Activated naive CD4-positive, alpha-beta T cell treated with anti-CD3 and anti-CD28 coated beads, Interleukin-2, amount 10 ng/mL, durations not matched to agents 7 days and 5 days (primary cell): ENCODE results near the gene GRHL3.

Source experiments
- CTCF ChIA-PET: fragments of 350-600 bp; sonication (Branson Sonifier 250); formaldehyde crosslinking; loops from one replicate; lab custom pipeline; 2021; ENCODE audit warnings: antibody characterized with exemption; lab: Charles Lee
- DNase-seq: peaks from one replicate; pipeline ENCODE4 v3.0.0-alpha.2; 2020
- H3K27ac Mint-ChIP-seq: one replicate; pipeline ENCODE4 v1.8.0; 2021; ENCODE audit warnings: mild to moderate bottlenecking, moderate library complexity, mixed read lengths
- H3K27me3 Mint-ChIP-seq: one replicate; pipeline ENCODE4 v1.8.0; 2021; ENCODE audit warnings: mild to moderate bottlenecking, mixed read lengths
- H3K36me3 Mint-ChIP-seq: one replicate; pipeline ENCODE4 v1.8.0; 2021; ENCODE audit warnings: mixed read lengths
- H3K4me1 Mint-ChIP-seq: one replicate; pipeline ENCODE4 v1.8.0; 2021; ENCODE audit warnings: mixed read lengths
- H3K4me3 Mint-ChIP-seq: one replicate; pipeline ENCODE4 v1.8.0; 2021; ENCODE audit warnings: mild to moderate bottlenecking, moderate library complexity, mixed read lengths
- H3K9me3 Mint-ChIP-seq: one replicate; pipeline ENCODE4 v1.8.0; 2021; ENCODE audit warnings: mixed read lengths

Gene GRHL3

GRCh38 chr1:24366707-24367106 is 47.5 kb downstream of the GRHL3 start:
- no peak for DNase-seq
- H3K27me3 Mint-ChIP-seq: peaks cover 6% of the 10 kb centered on the region
- no peak overlapping the region for H3K4me3 Mint-ChIP-seq
- H3K36me3 Mint-ChIP-seq: no peaks in the 10 kb centered on the region
- no peaks in the 10 kb centered on the region for H3K9me3 Mint-ChIP-seq
- peaks cover 8% of the 10 kb centered on the region for H3K4me1 Mint-ChIP-seq
- no peak overlapping the region for H3K27ac Mint-ChIP-seq
- CTCF ChIA-PET: interaction anchor here (0.7 to 1.5 kb wide), 2 partner anchors 19 to 167 kb away, joined by 3 to 4 read pairs; no protein-coding TSS in a partner anchor

- no peak for DNase-seq
- Mint-ChIP-seq H3K4me1 (peaks cover 8% of the 10 kb centered on the region), H3K9me3 (no peaks in the 10 kb centered on the region), H3K27ac (no peak overlapping the region), H3K36me3 (no peaks in the 10 kb centered on the region), H3K4me3 (no peak overlapping the region), H3K27me3 (peaks cover under 1% of the 10 kb centered on the region)
- CTCF ChIA-PET: no interaction called here
These were observed 50.0 kb downstream of the GRHL3 start for GRCh38 chr1:24369199-24369598.

DNA sequence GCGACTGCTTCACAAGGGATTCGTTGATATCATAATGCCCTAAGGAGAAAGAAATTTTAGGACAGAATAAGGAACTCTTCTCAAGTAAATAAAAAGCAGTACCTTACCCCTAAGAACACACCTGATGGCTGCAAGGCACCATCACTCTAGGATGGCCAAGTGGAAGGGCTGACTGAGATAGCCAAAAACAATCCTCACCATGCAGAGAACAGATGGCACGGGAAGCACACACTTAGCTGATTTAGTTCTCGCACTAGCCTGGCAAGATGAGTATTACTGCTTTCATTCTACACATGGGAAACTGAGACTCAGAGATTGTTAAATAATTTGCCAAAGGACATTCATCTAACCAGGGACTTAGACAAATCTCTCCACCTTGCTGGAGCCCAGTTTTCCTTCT is 50.6 kb downstream of the GRHL3 start:
- H3K4me3 Mint-ChIP-seq: no peak overlapping the region
- CTCF ChIA-PET: no interaction called here
- no peaks in the 10 kb centered on the region for H3K27me3 Mint-ChIP-seq
- H3K27ac Mint-ChIP-seq: no peak overlapping the region
- no peaks in the 10 kb centered on the region for H3K9me3 Mint-ChIP-seq
- H3K36me3 Mint-ChIP-seq: no peaks in the 10 kb centered on the region
- no peak for DNase-seq
- peaks cover 7% of the 10 kb centered on the region for H3K4me1 Mint-ChIP-seq

GRCh38 chr1:24373044-24373443 is 53.9 kb downstream of the GRHL3 start:
- Mint-ChIP-seq H3K27me3 (no peaks in the 10 kb centered on the region), H3K27ac (no peak overlapping the region), H3K9me3 (no peaks in the 10 kb centered on the region), H3K4me3 (no peak overlapping the region), H3K4me1 (no peaks in the 10 kb centered on the region), H3K36me3 (no peaks in the 10 kb centered on the region)
- CTCF ChIA-PET: no interaction called here
- no peak for DNase-seq

DNA sequence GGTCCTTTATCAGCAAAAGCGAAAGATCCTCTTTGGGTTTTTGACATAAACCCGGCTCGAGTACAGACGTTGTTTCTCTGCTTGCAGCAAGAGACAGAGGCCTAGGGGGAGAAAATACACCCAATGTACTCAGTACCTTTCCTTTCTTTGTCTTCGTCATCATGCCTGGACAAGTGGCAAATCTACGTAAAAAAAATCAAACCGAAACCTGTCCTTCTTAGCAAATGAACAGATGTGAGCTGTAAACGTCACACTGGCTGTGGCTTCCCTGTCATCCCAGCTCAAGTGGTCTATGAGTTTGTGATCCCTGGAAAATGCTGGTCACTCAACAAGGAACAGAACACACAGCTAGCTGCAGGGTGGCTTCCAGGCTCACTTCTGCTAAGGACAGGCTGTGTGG is 54.6 kb downstream of the GRHL3 start:
- Mint-ChIP-seq H3K4me1 (no peaks in the 10 kb centered on the region), H3K4me3 (no peak overlapping the region), H3K9me3 (no peaks in the 10 kb centered on the region), H3K27me3 (no peaks in the 10 kb centered on the region), H3K27ac (no peak overlapping the region), H3K36me3 (no peaks in the 10 kb centered on the region)
- CTCF ChIA-PET: no interaction called here
- no peak for DNase-seq

GRCh38 chr1:24374891-24375786 is 56.0 kb downstream of the GRHL3 start:
- Mint-ChIP-seq H3K9me3 (no peaks in the 10 kb centered on the region), H3K36me3 (peaks cover 2% of the 10 kb centered on the region), H3K4me3 (no peak overlapping the region), H3K27ac (no peak overlapping the region), H3K4me1 (no peaks in the 10 kb centered on the region), H3K27me3 (no peaks in the 10 kb centered on the region)
- no peak for DNase-seq
- CTCF ChIA-PET: no interaction called here

DNA sequence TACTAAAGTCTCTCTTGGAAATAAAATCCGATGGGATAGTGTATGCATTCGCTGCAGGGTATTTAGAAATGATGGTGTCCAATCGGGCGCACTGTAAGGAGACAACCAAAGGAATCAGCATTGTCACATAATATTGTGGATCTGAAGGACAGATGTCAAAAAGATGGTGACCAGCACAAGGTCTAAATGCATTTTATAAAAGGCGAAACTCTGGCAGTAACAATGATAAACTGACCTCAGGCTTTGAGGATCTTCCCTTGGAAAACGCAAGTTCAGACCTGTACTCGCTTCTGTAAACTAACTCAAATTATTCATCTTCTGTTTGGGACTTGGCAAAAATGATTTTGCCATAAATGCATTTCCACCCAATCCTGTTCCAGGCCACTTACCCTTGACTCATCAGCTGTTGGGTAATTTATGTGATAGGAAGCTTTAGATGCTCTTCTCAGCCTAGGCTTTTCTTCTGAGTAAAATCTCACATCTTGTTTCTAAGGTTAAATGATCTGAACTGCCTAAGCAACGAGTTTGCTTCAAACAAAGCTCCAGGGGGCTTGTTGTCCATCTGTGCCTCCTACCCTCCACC is 60.7 kb downstream of the GRHL3 start:
- Mint-ChIP-seq H3K9me3 (no peaks in the 10 kb centered on the region), H3K36me3 (peaks cover 6% of the 10 kb centered on the region), H3K27ac (no peak overlapping the region), H3K4me3 (no peak overlapping the region), H3K4me1 (peaks cover 12% of the 10 kb centered on the region), H3K27me3 (no peaks in the 10 kb centered on the region)
- CTCF ChIA-PET: interaction anchor here (11.1 kb wide), 1 partner anchor 180 kb away, joined by 155 read pairs; no protein-coding TSS in a partner anchor
- no peak for DNase-seq

DNA sequence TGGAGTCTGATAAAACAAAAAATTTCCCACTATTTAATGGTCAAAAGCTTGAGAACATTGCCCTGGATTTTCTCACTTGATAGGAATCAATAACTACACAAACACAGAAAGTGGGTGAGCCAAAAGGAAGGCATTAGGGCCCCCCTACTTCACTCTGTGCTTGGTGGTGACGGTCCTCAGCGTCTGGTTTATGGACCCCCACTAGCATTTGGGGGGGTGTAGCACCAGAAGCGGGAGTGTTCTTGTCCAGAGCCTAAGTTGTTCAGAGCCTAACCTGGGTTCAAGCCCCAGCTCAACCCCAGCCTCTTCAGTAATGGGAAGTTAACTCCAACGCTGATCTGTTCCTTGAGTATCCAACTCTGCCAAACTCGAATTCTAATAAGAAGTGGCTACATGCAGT is 61.4 kb downstream of the GRHL3 start:
- DNase-seq: no peak
- Mint-ChIP-seq H3K9me3 (no peaks in the 10 kb centered on the region), H3K4me1 (peaks cover 19% of the 10 kb centered on the region), H3K4me3 (no peak overlapping the region), H3K36me3 (peaks cover 6% of the 10 kb centered on the region), H3K27ac (no peak overlapping the region), H3K27me3 (no peaks in the 10 kb centered on the region)
- CTCF ChIA-PET: interaction anchor here (11.1 kb wide), 1 partner anchor 181 kb away, joined by 155 read pairs; no protein-coding TSS in a partner anchor

DNA sequence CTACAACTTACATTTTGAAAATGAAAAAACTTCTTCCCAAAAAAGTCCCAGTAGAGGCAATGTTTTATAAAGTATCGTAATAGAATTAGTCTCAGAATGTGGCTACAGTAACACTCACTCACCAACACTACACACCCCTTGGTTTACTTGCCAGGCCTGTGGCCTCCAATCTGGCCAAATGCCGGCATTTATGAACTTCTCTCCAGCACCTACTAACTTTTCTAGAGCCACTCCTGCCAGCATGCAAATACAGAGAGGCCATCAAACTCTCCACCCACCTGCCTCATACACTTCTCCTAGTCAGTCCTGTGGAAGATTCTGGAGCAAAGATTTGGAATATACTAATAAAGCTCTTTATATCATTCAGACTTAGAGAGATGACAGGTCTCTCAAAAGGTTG is 62.1 kb downstream of the GRHL3 start:
- Mint-ChIP-seq H3K27ac (no peak overlapping the region), H3K36me3 (peaks cover 6% of the 10 kb centered on the region)
- CTCF ChIA-PET: interaction anchor here (2.0 to 11.1 kb wide), 2 partner anchors 10 to 181 kb away, joined by 7 to 155 read pairs; no protein-coding TSS in a partner anchor

DNA sequence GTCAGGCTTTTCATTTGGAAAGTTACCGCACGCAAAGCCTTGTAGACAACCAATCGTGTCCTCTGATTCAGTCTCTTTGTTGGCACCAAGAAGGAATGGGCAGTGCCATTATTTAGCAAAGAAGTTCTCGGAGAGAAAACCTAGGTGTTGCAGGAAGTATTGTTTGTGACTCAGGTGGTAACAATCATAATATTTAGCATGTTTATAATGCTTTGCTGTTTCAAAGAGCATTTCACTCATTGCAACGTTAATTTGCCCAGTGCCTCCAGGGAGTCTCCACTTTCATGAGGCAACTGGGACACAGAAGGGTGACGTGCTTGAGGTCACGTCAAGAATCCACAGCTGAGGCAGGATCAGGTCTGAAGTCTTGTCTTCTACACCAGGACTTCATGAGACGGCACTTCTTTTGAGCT is 63.0 kb downstream of the GRHL3 start:
- H3K4me1 Mint-ChIP-seq: peaks cover 26% of the 10 kb centered on the region
- no peaks in the 10 kb centered on the region for H3K27me3 Mint-ChIP-seq
- no peak for DNase-seq
- H3K9me3 Mint-ChIP-seq: no peaks in the 10 kb centered on the region
- CTCF ChIA-PET: interaction anchor here (0.7 to 11.1 kb wide), 3 partner anchors 9 to 182 kb away, joined by 3 to 155 read pairs (median 7); no protein-coding TSS in a partner anchor
- H3K36me3 Mint-ChIP-seq: peaks cover 6% of the 10 kb centered on the region
- H3K27ac Mint-ChIP-seq: no peak overlapping the region
- H3K4me3 Mint-ChIP-seq: no peak overlapping the region

More for the DNA sequence above, 62.1 kb downstream of the GRHL3 start:
- Mint-ChIP-seq H3K4me1 (peaks cover 23% of the 10 kb centered on the region), H3K27me3 (no peaks in the 10 kb centered on the region), H3K9me3 (no peaks in the 10 kb centered on the region), H3K4me3 (no peak overlapping the region)
- no peak for DNase-seq

- Mint-ChIP-seq H3K4me3 (no peak overlapping the region), H3K9me3 (no peaks in the 10 kb centered on the region), H3K4me1 (peaks cover 26% of the 10 kb centered on the region), H3K36me3 (peaks cover 6% of the 10 kb centered on the region), H3K27ac (peak overlapping the region; percentile 91), H3K27me3 (no peaks in the 10 kb centered on the region)
- no peak for DNase-seq
- CTCF ChIA-PET: interaction anchor here (1.3 to 11.1 kb wide), 7 partner anchors 10 to 198 kb away, joined by 3 to 155 read pairs (median 9); no protein-coding TSS in a partner anchor
These were observed 64.3 kb downstream of the GRHL3 start for GRCh38 chr1:24383381-24383940.

GRCh38 chr1:24384251-24385090 is 65.3 kb downstream of the GRHL3 start:
- Mint-ChIP-seq H3K4me3 (peak overlapping the region; percentile 33), H3K36me3 (peaks cover 5% of the 10 kb centered on the region), H3K4me1 (peaks cover 26% of the 10 kb centered on the region), H3K27ac (peak overlapping the region; percentile 91), H3K9me3 (no peaks in the 10 kb centered on the region), H3K27me3 (no peaks in the 10 kb centered on the region)
- peak; percentile 66 for DNase-seq
- CTCF ChIA-PET: interaction anchor here (0.8 to 11.1 kb wide), 14 partner anchors 9 to 279 kb away, joined by 3 to 155 read pairs (median 4); partner anchors contain the start of genes GRHL3 and NIPAL3

DNA sequence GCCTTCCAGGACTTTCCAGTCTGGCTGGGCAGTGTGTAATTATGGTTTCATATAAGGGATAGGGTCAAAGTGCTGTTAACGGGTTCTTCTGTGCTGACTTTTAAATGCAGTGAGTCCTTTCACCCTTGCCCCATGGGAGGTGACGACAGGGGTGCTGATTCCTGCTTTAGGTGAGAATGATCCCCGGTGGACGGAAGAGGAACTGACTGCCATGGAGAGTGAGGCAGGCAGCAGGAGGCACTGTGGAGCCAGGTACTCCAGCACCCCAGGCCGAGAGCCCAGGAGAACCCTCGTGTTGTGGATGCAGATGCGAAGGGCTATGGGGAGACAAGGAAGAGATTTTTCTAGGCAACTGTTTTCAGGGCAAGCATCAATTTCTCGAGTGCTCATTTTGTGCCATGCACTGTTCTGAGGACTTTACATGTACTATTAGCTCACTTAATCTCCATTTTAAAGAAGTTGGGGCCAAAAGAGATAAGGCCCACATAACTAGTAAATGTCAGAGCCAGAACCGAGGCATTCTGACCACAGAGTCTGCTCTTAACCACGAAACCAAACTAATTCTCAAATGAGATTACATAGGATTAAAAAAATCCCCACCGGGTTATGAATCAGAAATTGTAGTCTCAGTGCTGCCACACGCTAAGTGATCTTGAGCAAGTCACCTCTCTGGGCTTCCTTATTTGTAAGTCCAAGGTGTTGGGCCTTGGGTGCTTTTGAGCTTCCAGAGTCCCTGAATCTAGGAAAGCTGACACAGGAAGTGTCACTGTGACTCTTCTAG is 66.2 kb downstream of the GRHL3 start:
- DNase-seq: peak; percentile 50
- H3K27me3 Mint-ChIP-seq: no peaks in the 10 kb centered on the region
- H3K4me3 Mint-ChIP-seq: no peak overlapping the region
- CTCF ChIA-PET: interaction anchor here (0.6 to 11.1 kb wide), 14 partner anchors 8 to 280 kb away, joined by 3 to 155 read pairs (median 4); partner anchors contain the start of gene GRHL3
- H3K4me1 Mint-ChIP-seq: peaks cover 28% of the 10 kb centered on the region
- H3K27ac Mint-ChIP-seq: peak overlapping the region; percentile 30
- H3K36me3 Mint-ChIP-seq: peaks cover 9% of the 10 kb centered on the region
- H3K9me3 Mint-ChIP-seq: no peaks in the 10 kb centered on the region
